ENCODE results near the gene FBXW5. TPM values are rescaled to one million over a fixed set of nuclear protein-coding genes. Genes with fewer than 3 reads are reported as not detected.

The FBXW5 gene
- total RNA-seq, 2 donors from 2014 or later: 156 to 161 TPM

DNA sequence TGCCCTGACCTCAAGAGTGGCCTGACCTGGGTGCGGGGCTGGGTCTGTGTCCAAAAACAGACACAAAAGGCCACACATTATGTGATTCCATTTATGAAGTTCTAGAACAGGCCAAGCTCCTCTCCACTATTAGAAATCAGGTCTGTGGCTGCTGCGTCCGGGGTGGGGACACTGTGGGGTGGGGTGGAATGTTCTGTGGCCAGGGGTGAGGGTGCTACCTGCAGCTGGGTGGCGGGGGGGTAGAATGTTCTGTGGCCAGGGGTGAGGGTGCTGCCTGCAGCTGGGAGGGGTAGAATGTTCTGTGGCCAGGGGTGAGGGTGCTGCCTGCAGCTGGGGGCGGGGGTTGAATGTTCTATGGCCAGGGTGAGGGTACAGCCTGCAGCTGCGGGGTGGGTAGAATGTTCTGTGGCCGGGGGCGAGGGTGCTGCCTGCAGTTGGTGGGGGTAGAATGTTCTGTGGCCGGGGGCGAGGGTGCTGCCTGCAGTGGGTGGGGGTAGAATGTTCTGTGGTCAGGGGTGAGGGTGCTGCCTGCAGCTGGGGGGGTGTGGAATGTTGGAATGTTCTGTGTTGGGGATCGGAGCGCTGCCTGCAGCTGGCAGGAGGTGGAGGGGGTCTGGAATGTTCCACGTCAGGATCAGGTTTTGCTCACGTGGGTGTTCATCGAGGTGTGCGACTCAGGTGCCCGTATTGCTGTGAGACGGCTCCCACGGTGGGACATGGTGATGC lies 15.8 kb upstream of the FBXW5 start:
- WGBS, 2 donors: 77 to 86% methylated on average over 9 to 17 of the region's 19 CpGs
- no peak for DNase-seq
- H3K36me3 ChIP-seq (replicated peaks in 1 of 2; ENCODE audit: insufficient read depth in 1 of 2, low read depth in 2 of 2): no peaks in the 10 kb centered on the region
- H3K27me3 ChIP-seq: no peaks in the 10 kb centered on the region
- TF ChIP-seq, protein P1, sequence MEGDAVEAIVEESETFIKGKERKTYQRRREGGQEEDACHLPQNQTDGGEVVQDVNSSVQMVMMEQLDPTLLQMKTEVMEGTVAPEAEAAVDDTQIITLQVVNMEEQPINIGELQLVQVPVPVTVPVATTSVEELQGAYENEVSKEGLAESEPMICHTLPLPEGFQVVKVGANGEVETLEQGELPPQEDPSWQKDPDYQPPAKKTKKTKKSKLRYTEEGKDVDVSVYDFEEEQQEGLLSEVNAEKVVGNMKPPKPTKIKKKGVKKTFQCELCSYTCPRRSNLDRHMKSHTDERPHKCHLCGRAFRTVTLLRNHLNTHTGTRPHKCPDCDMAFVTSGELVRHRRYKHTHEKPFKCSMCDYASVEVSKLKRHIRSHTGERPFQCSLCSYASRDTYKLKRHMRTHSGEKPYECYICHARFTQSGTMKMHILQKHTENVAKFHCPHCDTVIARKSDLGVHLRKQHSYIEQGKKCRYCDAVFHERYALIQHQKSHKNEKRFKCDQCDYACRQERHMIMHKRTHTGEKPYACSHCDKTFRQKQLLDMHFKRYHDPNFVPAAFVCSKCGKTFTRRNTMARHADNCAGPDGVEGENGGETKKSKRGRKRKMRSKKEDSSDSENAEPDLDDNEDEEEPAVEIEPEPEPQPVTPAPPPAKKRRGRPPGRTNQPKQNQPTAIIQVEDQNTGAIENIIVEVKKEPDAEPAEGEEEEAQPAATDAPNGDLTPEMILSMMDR (IDR thresholded peaks at IDR 0.05): no peak
- TF ChIP-seq POLR2A (IDR thresholded peaks at IDR 0.05): no peak
- no peak for ATAC-seq
- H3K4me3 ChIP-seq: no peak overlapping the region
- intact Hi-C loops (cut with DNase I): no loop called here
- no peaks in the 10 kb centered on the region for H3K9me3 ChIP-seq
- no peak overlapping the region for H3K27ac ChIP-seq
- H3K4me1 ChIP-seq: no peaks in the 10 kb centered on the region

DNA sequence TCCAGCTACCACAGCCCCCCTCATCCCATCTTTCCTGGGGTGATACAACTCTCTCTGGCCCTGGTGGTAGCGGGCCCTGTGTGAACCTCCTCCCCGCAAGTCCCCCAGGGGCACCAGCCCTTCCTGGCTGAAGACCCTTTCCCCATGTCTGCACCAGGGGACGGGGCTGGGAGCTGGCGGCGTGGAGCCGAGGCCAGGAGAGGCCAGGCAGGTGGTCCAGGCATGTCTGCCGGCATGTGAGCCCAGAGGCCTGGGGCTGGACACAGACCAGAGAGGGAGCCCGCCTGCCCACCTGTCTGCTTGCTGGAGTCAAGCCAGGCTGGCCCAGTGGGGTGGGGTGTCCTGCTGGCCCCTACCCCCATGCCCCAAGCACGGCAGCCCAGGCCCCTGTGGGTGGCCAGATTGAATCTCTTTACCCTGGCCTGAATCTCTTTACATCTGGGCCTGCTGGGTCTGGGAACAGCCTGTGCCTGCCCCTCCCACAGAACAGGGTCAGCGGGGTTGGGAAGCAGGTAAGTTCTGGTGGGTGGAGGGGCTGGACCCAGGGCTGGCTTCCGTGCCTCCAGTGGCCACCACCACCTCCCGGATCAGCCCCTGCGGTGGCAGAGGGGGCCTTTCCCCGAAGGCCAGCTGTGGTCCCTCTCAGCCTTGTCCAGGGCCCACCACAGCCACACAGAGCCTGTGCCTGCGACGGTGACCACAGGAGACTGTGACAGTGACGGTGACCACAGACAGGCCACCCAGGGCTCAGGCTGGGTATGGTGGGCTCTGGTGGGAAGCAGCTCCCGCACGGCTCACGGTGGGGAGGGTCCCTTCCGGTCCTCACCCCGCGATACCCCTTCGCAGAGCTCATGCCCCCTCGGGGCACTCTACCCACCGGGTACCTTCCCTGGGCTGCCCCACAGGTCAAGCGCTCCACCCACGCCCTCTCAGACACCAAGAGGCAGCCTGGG lies 14.6 kb upstream of the FBXW5 start:
- TF ChIP-seq, protein P1 (IDR thresholded peaks at IDR 0.05): no peak
- no peak for TF ChIP-seq POLR2A (IDR thresholded peaks at IDR 0.05)
- ATAC-seq (no peak), DNase-seq (no peak)
- H3K27me3 ChIP-seq: no peaks in the 10 kb centered on the region
- no peaks in the 10 kb centered on the region for H3K4me1 ChIP-seq
- intact Hi-C loops (cut with DNase I): no loop called here
- no peaks in the 10 kb centered on the region for H3K36me3 ChIP-seq (replicated peaks in 1 of 2; ENCODE audit: insufficient read depth in 1 of 2, low read depth in 2 of 2)
- 81 to 86% methylated on average over 7 to 27 of the region's 28 CpGs for WGBS, 2 donors
- H3K9me3 ChIP-seq: no peaks in the 10 kb centered on the region
- no peak overlapping the region for H3K27ac ChIP-seq
- no peak overlapping the region for H3K4me3 ChIP-seq

DNA sequence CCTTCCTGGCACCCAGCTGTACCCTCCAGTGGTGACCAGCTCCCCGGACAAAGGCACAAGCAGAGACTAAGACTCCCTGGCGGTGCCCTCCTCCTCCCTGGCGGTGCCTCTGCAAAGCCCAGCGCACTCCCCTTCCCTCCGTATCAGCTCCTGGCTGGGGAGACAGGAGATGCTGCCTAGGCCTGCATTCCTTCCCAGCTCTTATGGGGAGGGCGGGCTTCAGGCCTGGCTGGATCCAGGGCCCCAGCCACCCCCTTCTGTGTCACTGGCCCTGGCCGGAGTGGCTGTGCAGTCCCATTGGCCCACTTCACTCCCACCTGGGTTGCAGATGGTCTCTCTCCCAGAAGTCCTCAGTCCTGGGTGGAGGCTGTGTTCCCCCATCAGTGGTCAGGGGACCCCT lies 13.9 kb upstream of the FBXW5 start:
- Histone ChIP-seq H3K4me1 (no peaks in the 10 kb centered on the region), H3K27me3 (no peaks in the 10 kb centered on the region), H3K9me3 (no peaks in the 10 kb centered on the region), H3K27ac (no peak overlapping the region), H3K4me3 (no peak overlapping the region), H3K36me3 (replicated peaks in 1 of 2; ENCODE audit: insufficient read depth in 1 of 2, low read depth in 2 of 2) (no peaks in the 10 kb centered on the region)
- ATAC-seq: peak; percentile 10
- TF ChIP-seq POLR2A (IDR thresholded peaks at IDR 0.05): no peak
- TF ChIP-seq, protein P1 (IDR thresholded peaks at IDR 0.05): no peak
- DNase-seq: no peak
- intact Hi-C loops (cut with DNase I): no loop called here
- WGBS, 2 donors: 80 to 83% methylated on average over 4 to 6 of the region's 7 CpGs

DNA sequence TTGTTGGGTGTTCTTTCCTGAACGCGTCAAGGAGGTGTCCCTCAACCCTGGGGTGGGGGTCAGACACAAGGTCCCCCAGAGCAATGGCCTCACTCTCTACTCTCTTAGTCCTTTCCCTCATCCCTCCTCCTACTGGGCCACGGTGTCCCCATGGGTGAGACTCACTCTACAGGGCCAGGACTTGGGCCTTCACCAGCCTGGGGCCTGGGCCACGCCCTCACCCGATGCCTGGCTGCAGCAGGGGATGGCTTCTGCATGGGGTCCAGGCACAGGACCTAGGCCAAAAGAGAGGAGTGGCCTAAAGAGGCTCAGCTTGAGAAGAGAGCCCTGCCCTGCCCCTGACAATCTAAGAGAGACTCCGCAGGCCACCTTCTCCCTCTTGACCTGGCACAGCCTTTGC lies 13.4 kb upstream of the FBXW5 start:
- ATAC-seq (no peak), DNase-seq (no peak)
- H3K36me3 ChIP-seq (replicated peaks in 1 of 2; ENCODE audit: insufficient read depth in 1 of 2, low read depth in 2 of 2): no peaks in the 10 kb centered on the region
- no peaks in the 10 kb centered on the region for H3K27me3 ChIP-seq
- intact Hi-C loops (cut with DNase I): no loop called here
- H3K27ac ChIP-seq: no peak overlapping the region
- no peaks in the 10 kb centered on the region for H3K4me1 ChIP-seq
- no peak for TF ChIP-seq POLR2A (IDR thresholded peaks at IDR 0.05)
- TF ChIP-seq, protein P1 (IDR thresholded peaks at IDR 0.05): no peak
- no peaks in the 10 kb centered on the region for H3K9me3 ChIP-seq
- WGBS, 2 donors: 88 to 100% methylated on average over 3 to 5 of the region's 6 CpGs
- no peak overlapping the region for H3K4me3 ChIP-seq
